ENCODE results near the gene FADS3.

The FADS3 gene

GRCh38 chr11:61904539-61905048 lies 13.2 kb upstream of the FADS3 start:
- Histone ChIP-seq H3K9me3 (ENCODE audit: control extremely low read depth in 1 of 5, control insufficient read depth in 4 of 5, insufficient read depth in 2 of 5, low read depth in 1 of 5, low read length in 4 of 5) (no peaks in the 10 kb centered on the region), H3K27ac (ENCODE audit: insufficient read depth in 1 of 2, low read depth in 1 of 2, low read length in 2 of 2, poor library complexity in 1 of 2, severe bottlenecking in 2 of 2) (no peak overlapping the region), H3K4me3 (ENCODE audit: control insufficient read depth in 1 of 7, extremely low read depth in 1 of 7, insufficient read depth in 4 of 7, low read depth in 2 of 7, low read length in 6 of 7) (peak overlapping the region in 4 of 7 experiments; percentile 46 to 76 (median 58)), H3K36me3 (ENCODE audit: control insufficient read depth in 4 of 4, insufficient read depth in 4 of 4, low read length in 3 of 4) (no peaks in the 10 kb centered on the region), H3K4me1 (ENCODE audit: control extremely low read depth in 1 of 4, control insufficient read depth in 4 of 4, insufficient read depth in 4 of 4, low read length in 3 of 4) (peaks cover 0 to 14% (median 8%) of the 10 kb centered on the region in 4 experiments), H3K27me3 (replicated peaks in 2 of 5; ENCODE audit: control insufficient read depth in 4 of 5, insufficient read depth in 5 of 5, low read length in 4 of 5) (peaks cover 0 to 2% (median 0%) of the 10 kb centered on the region in 5 experiments)
- POLR2A ChIA-PET: no interaction called here
- peak; percentile 24 to 56 (median 45) for DNase-seq
- 69% methylated on average over 17 of the region's 19 CpGs for WGBS (ENCODE audit: insufficient coverage)
- CTCF ChIA-PET: interaction anchor here (0.8 to 28.6 kb wide), 12 partner anchors 9 to 202 kb away, joined by 3 to 380 read pairs (median 4); partner anchors contain the start of genes BEST1 and RAB3IL1

- Histone ChIP-seq H3K27me3 (replicated peaks in 2 of 5; ENCODE audit: control insufficient read depth in 4 of 5, insufficient read depth in 5 of 5, low read length in 4 of 5) (peaks cover 0 to 2% (median 0%) of the 10 kb centered on the region in 5 experiments), H3K4me3 (ENCODE audit: control insufficient read depth in 1 of 7, extremely low read depth in 1 of 7, insufficient read depth in 4 of 7, low read depth in 2 of 7, low read length in 6 of 7) (peak overlapping the region in 4 of 7 experiments; percentile 46 to 76 (median 58)), H3K9me3 (ENCODE audit: control extremely low read depth in 1 of 5, control insufficient read depth in 4 of 5, insufficient read depth in 2 of 5, low read depth in 1 of 5, low read length in 4 of 5) (no peaks in the 10 kb centered on the region), H3K27ac (ENCODE audit: insufficient read depth in 1 of 2, low read depth in 1 of 2, low read length in 2 of 2, poor library complexity in 1 of 2, severe bottlenecking in 2 of 2) (no peak overlapping the region), H3K36me3 (ENCODE audit: control insufficient read depth in 4 of 4, insufficient read depth in 4 of 4, low read length in 3 of 4) (no peaks in the 10 kb centered on the region), H3K4me1 (ENCODE audit: control extremely low read depth in 1 of 4, control insufficient read depth in 4 of 4, insufficient read depth in 4 of 4, low read length in 3 of 4) (peaks cover 0 to 12% (median 7%) of the 10 kb centered on the region in 4 experiments)
- ChIA-PET POLR2A (no interaction called here), CTCF (interaction anchor here (0.8 to 28.6 kb wide), 14 partner anchors 9 to 204 kb away, joined by 3 to 380 read pairs (median 4); partner anchors contain the start of genes BEST1 and RAB3IL1)
- WGBS (ENCODE audit: insufficient coverage): 98% methylated on average over 3 of the region's 3 CpGs
- DNase-seq: no peak
These were observed 12.5 kb upstream of the FADS3 start for GRCh38 chr11:61903845-61904244.

- DNase-seq: no peak
- 100% methylated on average over 2 of the region's 11 CpGs for WGBS (ENCODE audit: insufficient coverage)
- Histone ChIP-seq H3K4me3 (ENCODE audit: control insufficient read depth in 1 of 7, extremely low read depth in 1 of 7, insufficient read depth in 4 of 7, low read depth in 2 of 7, low read length in 6 of 7) (no peak overlapping the region), H3K27ac (ENCODE audit: insufficient read depth in 1 of 2, low read depth in 1 of 2, low read length in 2 of 2, poor library complexity in 1 of 2, severe bottlenecking in 2 of 2) (no peak overlapping the region), H3K36me3 (ENCODE audit: control insufficient read depth in 4 of 4, insufficient read depth in 4 of 4, low read length in 3 of 4) (no peaks in the 10 kb centered on the region), H3K4me1 (ENCODE audit: control extremely low read depth in 1 of 4, control insufficient read depth in 4 of 4, insufficient read depth in 4 of 4, low read length in 3 of 4) (peaks cover 0 to 11% (median 4%) of the 10 kb centered on the region in 4 experiments), H3K27me3 (replicated peaks in 2 of 5; ENCODE audit: control insufficient read depth in 4 of 5, insufficient read depth in 5 of 5, low read length in 4 of 5) (peaks cover 0 to 2% (median 0%) of the 10 kb centered on the region in 5 experiments), H3K9me3 (ENCODE audit: control extremely low read depth in 1 of 5, control insufficient read depth in 4 of 5, insufficient read depth in 2 of 5, low read depth in 1 of 5, low read length in 4 of 5) (no peaks in the 10 kb centered on the region)
- POLR2A ChIA-PET: no interaction called here
- CTCF ChIA-PET: interaction anchor here (0.9 to 28.6 kb wide), 10 partner anchors 9 to 204 kb away, joined by 3 to 380 read pairs (median 4); partner anchors contain the start of gene BEST1
These were observed 11.0 kb upstream of the FADS3 start for GRCh38 chr11:61902313-61902712.

GRCh38 chr11:61901397-61901796 lies 10.1 kb upstream of the FADS3 start:
- ChIA-PET CTCF (interaction anchor here (0.9 to 28.6 kb wide), 11 partner anchors 8 to 205 kb away, joined by 3 to 380 read pairs (median 5); partner anchors contain the start of gene BEST1), POLR2A (no interaction called here)
- Histone ChIP-seq H3K4me1 (ENCODE audit: control extremely low read depth in 1 of 4, control insufficient read depth in 4 of 4, insufficient read depth in 4 of 4, low read length in 3 of 4) (peaks cover 0 to 11% (median 4%) of the 10 kb centered on the region in 4 experiments), H3K9me3 (ENCODE audit: control extremely low read depth in 1 of 5, control insufficient read depth in 4 of 5, insufficient read depth in 2 of 5, low read depth in 1 of 5, low read length in 4 of 5) (no peaks in the 10 kb centered on the region), H3K27me3 (replicated peaks in 2 of 5; ENCODE audit: control insufficient read depth in 4 of 5, insufficient read depth in 5 of 5, low read length in 4 of 5) (peaks cover 0 to 2% (median 0%) of the 10 kb centered on the region in 5 experiments), H3K27ac (ENCODE audit: insufficient read depth in 1 of 2, low read depth in 1 of 2, low read length in 2 of 2, poor library complexity in 1 of 2, severe bottlenecking in 2 of 2) (no peak overlapping the region), H3K36me3 (ENCODE audit: control insufficient read depth in 4 of 4, insufficient read depth in 4 of 4, low read length in 3 of 4) (no peaks in the 10 kb centered on the region), H3K4me3 (ENCODE audit: control insufficient read depth in 1 of 7, extremely low read depth in 1 of 7, insufficient read depth in 4 of 7, low read depth in 2 of 7, low read length in 6 of 7) (no peak overlapping the region)
- WGBS (ENCODE audit: insufficient coverage): 100% methylated on average over 8 of the region's 10 CpGs
- DNase-seq: no peak

GRCh38 chr11:61900251-61900650 lies 8.9 kb upstream of the FADS3 start:
- 97% methylated on average over 10 of the region's 17 CpGs for WGBS (ENCODE audit: insufficient coverage)
- POLR2A ChIA-PET: no interaction called here

GRCh38 chr11:61899146-61899841 lies 7.9 kb upstream of the FADS3 start:
- Histone ChIP-seq H3K4me3 (ENCODE audit: control insufficient read depth in 1 of 7, extremely low read depth in 1 of 7, insufficient read depth in 4 of 7, low read depth in 2 of 7, low read length in 6 of 7) (no peak overlapping the region), H3K36me3 (ENCODE audit: control insufficient read depth in 4 of 4, insufficient read depth in 4 of 4, low read length in 3 of 4) (no peaks in the 10 kb centered on the region), H3K9me3 (ENCODE audit: control extremely low read depth in 1 of 5, control insufficient read depth in 4 of 5, insufficient read depth in 2 of 5, low read depth in 1 of 5, low read length in 4 of 5) (no peaks in the 10 kb centered on the region), H3K4me1 (ENCODE audit: control extremely low read depth in 1 of 4, control insufficient read depth in 4 of 4, insufficient read depth in 4 of 4, low read length in 3 of 4) (peaks cover 0 to 7% (median 2%) of the 10 kb centered on the region in 4 experiments), H3K27me3 (replicated peaks in 2 of 5; ENCODE audit: control insufficient read depth in 4 of 5, insufficient read depth in 5 of 5, low read length in 4 of 5) (peaks cover 0 to 2% (median 0%) of the 10 kb centered on the region in 5 experiments), H3K27ac (ENCODE audit: insufficient read depth in 1 of 2, low read depth in 1 of 2, low read length in 2 of 2, poor library complexity in 1 of 2, severe bottlenecking in 2 of 2) (no peak overlapping the region)
- WGBS (ENCODE audit: insufficient coverage): 63% methylated on average over 20 of the region's 27 CpGs
- ChIA-PET POLR2A (interaction anchor here (1.0 to 1.5 kb wide), 3 partner anchors 47 to 211 kb away, joined by 3 to 5 read pairs (median 4); no protein-coding TSS in a partner anchor), CTCF (interaction anchor here (0.6 to 28.6 kb wide), 45 partner anchors 10 to 244 kb away, joined by 3 to 380 read pairs (median 5); partner anchors contain the start of genes BEST1, FTH1 and RAB3IL1)
- DNase-seq: peak; percentile 87 to 94 (median 92)

More at GRCh38 chr11:61900251-61900650, 8.9 kb upstream of the FADS3 start:
- Histone ChIP-seq H3K9me3 (ENCODE audit: control extremely low read depth in 1 of 5, control insufficient read depth in 4 of 5, insufficient read depth in 2 of 5, low read depth in 1 of 5, low read length in 4 of 5) (no peaks in the 10 kb centered on the region), H3K4me1 (ENCODE audit: control extremely low read depth in 1 of 4, control insufficient read depth in 4 of 4, insufficient read depth in 4 of 4, low read length in 3 of 4) (peaks cover 0 to 11% (median 4%) of the 10 kb centered on the region in 4 experiments), H3K27ac (ENCODE audit: insufficient read depth in 1 of 2, low read depth in 1 of 2, low read length in 2 of 2, poor library complexity in 1 of 2, severe bottlenecking in 2 of 2) (no peak overlapping the region), H3K36me3 (ENCODE audit: control insufficient read depth in 4 of 4, insufficient read depth in 4 of 4, low read length in 3 of 4) (no peaks in the 10 kb centered on the region), H3K27me3 (replicated peaks in 2 of 5; ENCODE audit: control insufficient read depth in 4 of 5, insufficient read depth in 5 of 5, low read length in 4 of 5) (peaks cover 0 to 2% (median 0%) of the 10 kb centered on the region in 5 experiments), H3K4me3 (ENCODE audit: control insufficient read depth in 1 of 7, extremely low read depth in 1 of 7, insufficient read depth in 4 of 7, low read depth in 2 of 7, low read length in 6 of 7) (no peak overlapping the region)
- CTCF ChIA-PET: interaction anchor here (0.9 to 28.6 kb wide), 18 partner anchors 13 to 212 kb away, joined by 3 to 380 read pairs (median 10); partner anchors contain the start of genes BEST1 and RAB3IL1
- DNase-seq: no peak
